Measurements from ENCODE around the gene ANKRD34A. TPM values are rescaled to one million over a fixed set of nuclear protein-coding genes. Genes with fewer than 3 reads are reported as not detected.

ANKRD34A gene
- total RNA-seq, 1 donor = 1.3 TPM

- DNase-seq (ENCODE audit: low read depth) = no peak
- H3K4me3 ChIP-seq (ENCODE audit: low read depth, low read length) = peak overlapping the region; percentile 99
- TF ChIP-seq CTCF (IDR thresholded peaks at IDR 0.05; ENCODE audit: insufficient read depth, low read depth, low read length) = no peak
Measured at GRCh38 chr1:145994391-145995120, 30.2 kb upstream of the ANKRD34A start.

GRCh38 chr1:145993618-145994390 lies 29.4 kb upstream of the ANKRD34A start:
- H3K4me3 ChIP-seq (ENCODE audit: low read depth, low read length) = peak overlapping the region; percentile 99
- no peak for DNase-seq (ENCODE audit: low read depth)
- no peak for TF ChIP-seq CTCF (IDR thresholded peaks at IDR 0.05; ENCODE audit: insufficient read depth, low read depth, low read length)

- H3K4me3 ChIP-seq (ENCODE audit: low read depth, low read length) = peak overlapping the region; percentile 99
- DNase-seq (ENCODE audit: low read depth) = no peak
- no peak for TF ChIP-seq CTCF (IDR thresholded peaks at IDR 0.05; ENCODE audit: insufficient read depth, low read depth, low read length)
Measured at GRCh38 chr1:145992958-145993617, 28.7 kb upstream of the ANKRD34A start.

GRCh38 chr1:145992502-145992936 lies 28.1 kb upstream of the ANKRD34A start:
- DNase-seq (ENCODE audit: low read depth) = no peak
- peak overlapping the region; percentile 99 for H3K4me3 ChIP-seq (ENCODE audit: low read depth, low read length)
- TF ChIP-seq CTCF (IDR thresholded peaks at IDR 0.05; ENCODE audit: insufficient read depth, low read depth, low read length) = no peak

- peak overlapping the region; percentile 99 for H3K4me3 ChIP-seq (ENCODE audit: low read depth, low read length)
- peak; percentile 53 for DNase-seq (ENCODE audit: low read depth)
- no peak for TF ChIP-seq CTCF (IDR thresholded peaks at IDR 0.05; ENCODE audit: insufficient read depth, low read depth, low read length)
Measured at GRCh38 chr1:145991735-145992412, 27.5 kb upstream of the ANKRD34A start.

GRCh38 chr1:145990249-145990855 lies 26.0 kb upstream of the ANKRD34A start:
- no peak overlapping the region for H3K4me3 ChIP-seq (ENCODE audit: low read depth, low read length)
- peak; percentile 67 for DNase-seq (ENCODE audit: low read depth)
- no peak for TF ChIP-seq CTCF (IDR thresholded peaks at IDR 0.05; ENCODE audit: insufficient read depth, low read depth, low read length)

Data from fibroblast of villous mesenchyme (primary cell).